H1 (cell line): ENCODE measurements around the gene TMEM82. TPM values are rescaled to one million over a fixed set of nuclear protein-coding genes. Genes with fewer than 3 reads are reported as not detected.

ENCODE experiments used
- CTCF ChIP-seq, 3 experiments: IDR thresholded peaks; 1 replicate in 2 of 3; 2 replicates in 1 of 3; pipeline versions ENCODE4 v1.5.1 to v1.6.1; 2011; ENCODE audit warnings: low read length in 3 of 3, mild to moderate bottlenecking in 3 of 3, inconsistent platforms in 2 of 3, low read depth in 1 of 3, moderate library complexity in 1 of 3; ENCODE audit not compliant: insufficient read depth in 1 of 3; ENCODE audit errors: control extremely low read depth in 1 of 3
- SP2 ChIP-seq: IDR thresholded peaks from 2 replicates; pipeline ENCODE4 v1.6.1; 2012; ENCODE audit warnings: mild to moderate bottlenecking, low read length, inconsistent platforms
- TAF1 ChIP-seq: IDR thresholded peaks from 2 replicates; pipeline ENCODE4 v1.6.1; 2011; ENCODE audit warnings: mild to moderate bottlenecking, low read depth, low read length
- polyA plus RNA-seq, 7 experiments: library from polyadenylated mRNA; depleted of rRNA in 3 of 7; stranded (reverse) in 5 of 7; unstranded in 2 of 7; fragments of >200 nt in 5 of 7; fragments of 200-250 nt in 2 of 7; gene quantifications; 1 replicate in 5 of 7; 2 replicates in 1 of 7; 4 replicates in 1 of 7; pipeline versions ENCODE4 v1.2.1 to v1.2.3, GENCODE V29; 2011 to 2013; ENCODE audit warnings: missing spikeins in 2 of 7, mixed read lengths in 2 of 7
- total RNA-seq: library from RNA; stranded (reverse); fragmentation: NEBNext Ultra II Directional; extraction: Animal tissue kit (Norgen Biotek cat#: 25700); gene quantifications from 2 replicates; pipeline ENCODE4 v1.2.1, GENCODE V29; 2021

TMEM82 gene
- total and polyA plus RNA-seq, 2 of the 8 experiments (the other 6 are each of a cell fraction or from before 2014, with no cell fraction given), result 0.32 to 2.1 TPM

GRCh38 chr1:15770313-15770962 is 28.1 kb downstream of the TMEM82 start (continued):
- TF ChIP-seq CTCF (IDR thresholded peaks at IDR 0.05; ENCODE audit: control extremely low read depth in 1 of 3, insufficient read depth in 1 of 3, low read depth in 1 of 3, low read length in 3 of 3), result no peak
- no peak for TF ChIP-seq TAF1
- no peak for TF ChIP-seq SP2
